Effector memory CD4-positive, alpha-beta T cell (primary cell): ENCODE data around the gene SPART.

Source experiments
- DNase-seq, 3 donors: peaks; one replicate each; pipeline ENCODE4 v3.0.0-alpha.2; 2020
- H3K27ac ChIP-seq: 2 replicates; pipeline ENCODE4 v1.7.0; 2013; ENCODE audit warnings: mild to moderate bottlenecking, low read length, moderate library complexity; ENCODE audit not compliant: insufficient read depth, poor library complexity, severe bottlenecking
- H3K27me3 ChIP-seq: replicated peaks from 2 replicates; pipeline ENCODE4 v1.7.0; 2013; ENCODE audit warnings: mild to moderate bottlenecking, low read length; ENCODE audit not compliant: insufficient read depth, control insufficient read depth, poor library complexity, severe bottlenecking
- H3K36me3 ChIP-seq: 2 replicates; pipeline ENCODE4 v1.7.0; 2013; ENCODE audit warnings: mild to moderate bottlenecking, low read length, moderate library complexity; ENCODE audit not compliant: control insufficient read depth, insufficient read depth
- H3K4me1 ChIP-seq: 2 replicates; pipeline ENCODE4 v1.7.0; 2013; ENCODE audit warnings: low read length, mild to moderate bottlenecking; ENCODE audit not compliant: control insufficient read depth, insufficient read depth, poor library complexity, severe bottlenecking
- H3K4me3 ChIP-seq: 2 replicates; pipeline ENCODE4 v1.7.0; 2013; ENCODE audit warnings: low read length, low read depth, mild to moderate bottlenecking; ENCODE audit not compliant: insufficient read depth, poor library complexity, severe bottlenecking
- H3K9me3 ChIP-seq: 2 replicates; pipeline ENCODE4 v1.7.0; 2013; ENCODE audit warnings: mild to moderate bottlenecking, low read length, moderate library complexity; ENCODE audit not compliant: control insufficient read depth

The SPART gene

GRCh38 chr13:36261011-36261410 is 85.2 kb downstream of the SPART start:
- Histone ChIP-seq H3K4me1 (no peaks in the 10 kb centered on the region), H3K27me3 (no peaks in the 10 kb centered on the region), H3K36me3 (no peaks in the 10 kb centered on the region), H3K4me3 (no peak overlapping the region), H3K27ac (no peak overlapping the region), H3K9me3 (no peaks in the 10 kb centered on the region)
- DNase-seq: no peak

GRCh38 chr13:36259361-36260137 is 86.6 kb downstream of the SPART start:
- Histone ChIP-seq H3K4me1 (no peaks in the 10 kb centered on the region), H3K36me3 (no peaks in the 10 kb centered on the region), H3K9me3 (no peaks in the 10 kb centered on the region), H3K27me3 (no peaks in the 10 kb centered on the region), H3K27ac (no peak overlapping the region), H3K4me3 (no peak overlapping the region)
- DNase-seq: no peak

- Histone ChIP-seq H3K36me3 (no peaks in the 10 kb centered on the region), H3K27me3 (no peaks in the 10 kb centered on the region), H3K4me1 (no peaks in the 10 kb centered on the region), H3K27ac (no peak overlapping the region), H3K9me3 (no peaks in the 10 kb centered on the region), H3K4me3 (no peak overlapping the region)
- no peak for DNase-seq
Measured at GRCh38 chr13:36258831-36259230, 87.4 kb downstream of the SPART start.
